SK-N-MC (cell line): ENCODE data around the gene BOC.

ENCODE experiments used
- EZH2 ChIP-seq: fragments of 200-600 bp; sonication (generic); IDR thresholded peaks from one replicate; pipeline ENCODE4 v1.6.1; 2017; ENCODE audit warnings: antibody characterized with exemption
- FOXP2 ChIP-seq: optimal IDR thresholded peaks from 2 replicates; pipeline ENCODE3; 2011; ENCODE audit warnings: mild to moderate bottlenecking, moderate library complexity; ENCODE audit not compliant: insufficient read depth; ENCODE audit errors: extremely low read length, control extremely low read depth
- POLR2AphosphoS5 ChIP-seq: IDR thresholded peaks from 2 replicates; pipeline ENCODE4 v1.6.1; 2012; ENCODE audit warnings: mild to moderate bottlenecking, low read depth, low read length, borderline replicate concordance

DNA sequence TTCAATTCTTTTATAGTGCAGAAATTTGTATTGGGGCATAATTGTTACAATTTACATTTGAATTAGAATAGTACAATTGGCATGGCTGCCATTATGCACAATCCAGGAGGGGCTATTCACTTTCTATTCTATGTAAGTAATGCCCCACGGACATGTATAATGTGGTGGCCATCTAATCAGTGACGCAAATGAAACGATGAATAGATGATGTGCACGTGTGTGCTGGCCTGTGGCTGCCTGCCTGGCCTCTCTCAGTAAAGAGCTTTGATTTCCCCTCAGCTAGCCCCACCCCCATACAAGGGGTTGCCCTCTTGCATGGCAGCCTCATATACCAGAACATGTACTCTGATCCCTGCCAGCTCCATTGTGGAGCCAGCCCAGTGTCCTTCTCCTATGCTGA, 86.5 kb downstream of the BOC start:
- no peak for TF ChIP-seq EZH2
- TF ChIP-seq POLR2AphosphoS5, result no peak
- TF ChIP-seq FOXP2, result no peak
